Ishikawa (cell line): ENCODE measurements around the gene SELENOI.

ENCODE experiments used
- EP300 ChIP-seq: IDR thresholded peaks from 2 replicates; pipeline ENCODE4 v1.6.1; 2012; ENCODE audit warnings: borderline replicate concordance
- TF ChIP-seq, protein P1 (sequence below): IDR thresholded peaks from 2 replicates; pipeline ENCODE4 v1.6.1; 2012; ENCODE audit warnings: low read depth, mild to moderate bottlenecking

DNA sequence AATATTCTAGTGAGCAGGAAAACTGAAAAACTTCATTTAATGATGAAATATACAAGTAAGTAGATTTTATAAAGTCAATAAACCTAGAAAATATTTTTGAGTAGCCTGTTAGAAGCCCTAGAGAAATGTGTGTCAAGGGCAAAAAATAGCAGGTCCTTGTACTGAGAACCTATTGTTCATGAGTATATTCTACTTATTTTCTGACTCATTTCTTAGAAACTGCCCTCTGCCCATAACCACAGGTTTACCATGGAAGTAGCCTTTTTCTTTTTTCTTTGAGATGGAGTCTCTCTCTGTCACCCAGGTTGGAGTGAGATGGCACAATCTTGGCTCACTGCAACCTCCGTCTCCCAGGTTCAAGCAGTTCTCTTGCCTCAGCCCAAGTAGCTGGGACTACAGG lies 19.4 kb upstream of the SELENOI start:
- TF ChIP-seq, protein P1, sequence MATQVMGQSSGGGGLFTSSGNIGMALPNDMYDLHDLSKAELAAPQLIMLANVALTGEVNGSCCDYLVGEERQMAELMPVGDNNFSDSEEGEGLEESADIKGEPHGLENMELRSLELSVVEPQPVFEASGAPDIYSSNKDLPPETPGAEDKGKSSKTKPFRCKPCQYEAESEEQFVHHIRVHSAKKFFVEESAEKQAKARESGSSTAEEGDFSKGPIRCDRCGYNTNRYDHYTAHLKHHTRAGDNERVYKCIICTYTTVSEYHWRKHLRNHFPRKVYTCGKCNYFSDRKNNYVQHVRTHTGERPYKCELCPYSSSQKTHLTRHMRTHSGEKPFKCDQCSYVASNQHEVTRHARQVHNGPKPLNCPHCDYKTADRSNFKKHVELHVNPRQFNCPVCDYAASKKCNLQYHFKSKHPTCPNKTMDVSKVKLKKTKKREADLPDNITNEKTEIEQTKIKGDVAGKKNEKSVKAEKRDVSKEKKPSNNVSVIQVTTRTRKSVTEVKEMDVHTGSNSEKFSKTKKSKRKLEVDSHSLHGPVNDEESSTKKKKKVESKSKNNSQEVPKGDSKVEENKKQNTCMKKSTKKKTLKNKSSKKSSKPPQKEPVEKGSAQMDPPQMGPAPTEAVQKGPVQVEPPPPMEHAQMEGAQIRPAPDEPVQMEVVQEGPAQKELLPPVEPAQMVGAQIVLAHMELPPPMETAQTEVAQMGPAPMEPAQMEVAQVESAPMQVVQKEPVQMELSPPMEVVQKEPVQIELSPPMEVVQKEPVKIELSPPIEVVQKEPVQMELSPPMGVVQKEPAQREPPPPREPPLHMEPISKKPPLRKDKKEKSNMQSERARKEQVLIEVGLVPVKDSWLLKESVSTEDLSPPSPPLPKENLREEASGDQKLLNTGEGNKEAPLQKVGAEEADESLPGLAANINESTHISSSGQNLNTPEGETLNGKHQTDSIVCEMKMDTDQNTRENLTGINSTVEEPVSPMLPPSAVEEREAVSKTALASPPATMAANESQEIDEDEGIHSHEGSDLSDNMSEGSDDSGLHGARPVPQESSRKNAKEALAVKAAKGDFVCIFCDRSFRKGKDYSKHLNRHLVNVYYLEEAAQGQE: no peak
- TF ChIP-seq EP300: no peak
